GM12874 (cell line): ENCODE results near the gene KCNAB1.

Experiments
- CTCF ChIP-seq: IDR thresholded peaks from 2 replicates; pipeline ENCODE4 v1.5.1; 2011; ENCODE audit warnings: low read depth, mild to moderate bottlenecking, control low read depth, low read length, moderate library complexity; ENCODE audit not compliant: insufficient read depth

KCNAB1 gene

GRCh38 chr3:156183396-156183795 lies 63.0 kb downstream of the KCNAB1 start:
- no peak for TF ChIP-seq CTCF

GRCh38 chr3:156184156-156184555 lies 63.8 kb downstream of the KCNAB1 start:
- TF ChIP-seq CTCF: no peak

- TF ChIP-seq CTCF: no peak
Observed at GRCh38 chr3:156187146-156187769, 66.9 kb downstream of the KCNAB1 start.

GRCh38 chr3:156188757-156189156 lies 68.4 kb downstream of the KCNAB1 start:
- no peak for TF ChIP-seq CTCF

- no peak for TF ChIP-seq CTCF
Observed at GRCh38 chr3:156189927-156190326, 69.5 kb downstream of the KCNAB1 start.

- no peak for TF ChIP-seq CTCF
Observed at GRCh38 chr3:156201411-156202405, 81.3 kb downstream of the KCNAB1 start.

- TF ChIP-seq CTCF: no peak
Observed at GRCh38 chr3:156206157-156206556, 85.8 kb downstream of the KCNAB1 start.
